GM13977 (cell line): ENCODE measurements around the gene CTNNBL1.
A peak's percentile ranks its signal among the peaks of the same experiment; 100 is the strongest.

Experiments used
- DNase-seq: peaks from one replicate; pipeline ENCODE4 v3.0.0; 2012; ENCODE audit warnings: low spot score
- CTCF ChIP-seq: IDR thresholded peaks from 2 replicates; pipeline ENCODE4 v1.5.1; 2012; ENCODE audit warnings: mild to moderate bottlenecking, control low read depth; ENCODE audit not compliant: insufficient read depth; ENCODE audit errors: extremely low read depth, missing control alignments
- in situ Hi-C: fragments of 300-500 bp; cut with MboI; formaldehyde crosslinking; loops from one replicate; pipeline ENCODE4 v1.12.0; 2022; ENCODE audit warnings: low sequenced_read_pairs, low pct_unique_long_range_greater_than_20kb, mixed read lengths, inconsistent platforms; ENCODE audit not compliant: unreplicated experiment

Gene CTNNBL1

DNA sequence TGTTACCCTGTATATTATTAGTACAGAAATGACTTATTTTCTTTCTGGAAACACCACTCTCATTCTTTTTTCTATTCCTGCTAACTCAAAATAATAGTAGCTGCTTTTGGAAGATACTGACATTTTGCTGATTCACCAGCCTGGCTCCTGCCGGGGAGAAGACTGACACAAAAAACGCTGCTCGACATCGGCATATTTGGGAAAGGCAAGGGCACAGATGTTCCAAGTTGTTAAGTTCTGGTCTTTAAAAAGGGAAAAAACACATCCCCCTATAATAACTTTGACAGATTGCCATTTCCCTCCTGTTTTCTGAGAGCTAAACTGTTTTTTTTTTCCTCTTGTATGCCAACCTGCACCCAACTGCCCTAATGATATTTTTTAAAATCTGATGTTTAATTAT lies 55.4 kb downstream of the CTNNBL1 start:
- DNase-seq, result no peak
- in situ Hi-C loops, result no loop called here
- no peak for TF ChIP-seq CTCF

DNA sequence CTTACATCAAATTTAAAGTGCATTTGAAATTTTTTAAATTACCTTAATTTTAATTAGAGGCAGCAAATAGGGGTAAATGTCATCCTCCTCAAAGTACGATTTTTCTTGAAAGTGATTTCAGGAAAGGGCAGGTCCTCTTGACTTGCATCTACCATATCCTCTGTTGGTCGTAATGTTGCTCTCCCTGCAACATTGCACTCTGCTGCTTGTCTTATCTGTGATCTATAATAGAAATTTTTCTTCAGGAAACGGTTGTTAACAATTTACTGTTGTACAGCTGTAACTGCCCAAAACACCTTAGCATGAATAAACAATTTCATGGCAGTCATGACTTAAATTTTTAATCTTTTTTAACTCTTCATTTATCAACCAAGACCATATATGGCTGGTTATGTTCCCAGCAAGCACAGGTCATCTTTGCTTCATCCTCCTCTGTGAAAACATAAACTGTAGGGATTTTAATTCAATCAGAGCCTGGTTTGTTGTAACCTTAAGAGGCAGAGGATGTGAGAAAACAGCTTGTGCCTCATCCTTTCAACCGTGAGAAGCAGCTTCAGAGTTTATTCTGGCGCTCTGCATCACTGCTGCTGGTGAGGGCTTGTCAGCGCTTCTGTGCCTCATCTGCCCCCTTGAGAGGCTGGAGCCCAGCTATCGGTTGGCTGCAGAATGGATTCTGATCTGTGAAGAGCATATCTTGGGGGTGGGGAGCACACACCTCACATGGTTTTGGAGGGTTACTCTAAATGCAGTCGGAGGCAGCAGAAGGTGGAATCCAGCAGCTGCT lies 56.0 kb downstream of the CTNNBL1 start:
- in situ Hi-C loops, result no loop called here
- DNase-seq, result no peak

DNA sequence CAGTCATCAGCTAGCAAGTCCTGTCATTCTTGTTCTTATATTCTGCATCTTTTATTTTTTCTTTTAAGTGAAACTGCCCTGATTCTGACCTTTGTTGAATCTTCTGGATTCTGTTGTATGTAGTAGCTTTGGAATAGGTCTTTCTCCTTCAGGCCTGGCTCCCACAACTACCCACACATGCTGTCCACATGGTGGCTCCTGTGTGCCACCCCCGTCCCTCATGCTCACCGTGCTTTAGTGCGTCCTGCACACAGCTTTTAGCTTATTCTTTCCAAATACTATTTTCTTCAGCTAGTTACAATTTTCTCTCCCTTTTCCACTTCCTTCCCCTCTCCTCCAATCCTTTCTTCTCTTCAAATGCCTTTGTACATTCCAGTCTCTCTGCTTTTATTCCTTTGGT lies 61.8 kb downstream of the CTNNBL1 start:
- TF ChIP-seq CTCF, result no peak
- DNase-seq, result no peak

More for the DNA sequence above, 56.0 kb downstream of the CTNNBL1 start:
- TF ChIP-seq CTCF, result no peak

DNA sequence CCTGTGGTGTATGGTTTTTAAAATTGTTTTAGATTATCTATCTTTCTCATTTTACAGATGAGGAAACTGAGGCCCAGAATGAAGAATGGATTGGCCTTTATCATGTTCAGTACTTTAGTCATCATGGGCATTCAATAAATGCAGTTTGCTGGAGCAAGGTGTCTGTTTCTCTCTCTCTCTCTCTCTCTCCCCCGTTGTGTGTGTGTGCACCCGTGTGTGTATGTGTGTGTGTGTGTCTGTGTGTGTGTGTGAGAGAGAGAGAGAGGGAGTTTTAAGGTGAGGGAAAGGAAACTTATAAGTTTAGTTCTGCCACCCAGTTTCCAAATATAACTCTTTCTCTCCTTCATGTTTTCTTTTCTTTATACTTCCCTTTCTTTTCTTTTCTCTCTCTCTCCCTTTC lies 62.4 kb downstream of the CTNNBL1 start:
- DNase-seq, result no peak
- in situ Hi-C loops, result no loop called here
- no peak for TF ChIP-seq CTCF

More for the DNA sequence above, 61.8 kb downstream of the CTNNBL1 start:
- in situ Hi-C loops, result no loop called here

DNA sequence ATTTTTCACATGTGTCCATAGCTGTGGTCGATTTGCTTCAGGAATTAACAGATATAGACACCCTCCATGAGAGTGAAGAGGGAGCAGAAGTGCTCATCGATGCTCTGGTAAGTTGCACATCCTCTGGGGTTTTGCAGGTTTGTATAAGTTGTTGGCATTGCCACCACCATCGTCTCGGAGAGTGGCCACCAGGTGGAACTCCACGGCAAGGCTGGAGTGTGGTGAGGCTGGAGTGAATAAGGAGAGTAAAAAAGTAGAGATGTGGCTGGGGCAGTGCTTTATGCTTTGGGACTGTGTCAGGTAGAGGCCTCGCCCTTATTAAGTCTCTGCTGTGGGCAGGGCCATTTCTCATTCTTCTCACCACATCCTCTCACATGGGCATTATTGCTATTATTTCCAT lies 63.7 kb downstream of the CTNNBL1 start:
- no peak for DNase-seq
- in situ Hi-C loops, result no loop called here
- no peak for TF ChIP-seq CTCF

GRCh38 chr20:37758332-37758731 lies 64.5 kb downstream of the CTNNBL1 start:
- no peak for DNase-seq

More at GRCh38 chr20:37758332-37758731, 64.5 kb downstream of the CTNNBL1 start:
- in situ Hi-C loops, result no loop called here
- peak; percentile 10 for TF ChIP-seq CTCF
